IMR-90 (cell line): ENCODE results near the gene CASP8AP2.

Experiments used
- CEBPB ChIP-seq: IDR thresholded peaks from 2 replicates; pipeline ENCODE4 v1.6.1; 2012; ENCODE audit warnings: low read depth, low read length, improper control_type of control experiment
- CTCF ChIP-seq: conservative IDR thresholded peaks from 2 replicates; pipeline ENCODE4 v1.5.1; 2012; ENCODE audit warnings: mild to moderate bottlenecking, low read depth, low read length, improper control_type of control experiment
- FOS ChIP-seq: fragments of 150-350 bp; IDR thresholded peaks from 2 replicates; pipeline ENCODE4 v1.6.1; 2016; ENCODE audit warnings: low read depth, low read length
- POLR2A ChIP-seq: IDR thresholded peaks from 2 replicates; pipeline ENCODE4 v1.6.1; 2012; ENCODE audit warnings: mild to moderate bottlenecking, low read depth, low read length
- RAD21 ChIP-seq: IDR thresholded peaks from 2 replicates; pipeline ENCODE4 v1.6.1; 2012; ENCODE audit warnings: low read length, improper control_type of control experiment
- RCOR1 ChIP-seq: IDR thresholded peaks from 2 replicates; pipeline ENCODE4 v1.6.1; 2012; ENCODE audit warnings: mild to moderate bottlenecking, low read length, improper control_type of control experiment; ENCODE audit not compliant: insufficient replicate concordance
- SMC3 ChIP-seq: fragments of 150-350 bp; IDR thresholded peaks from 2 replicates; pipeline ENCODE4 v1.6.1; 2016; ENCODE audit warnings: low read depth, mild to moderate bottlenecking, antibody characterized with exemption, low read length, moderate library complexity
- USF2 ChIP-seq: fragments of 150-350 bp; IDR thresholded peaks from 2 replicates; pipeline ENCODE4 v1.6.1; 2017; ENCODE audit warnings: mild to moderate bottlenecking, antibody characterized with exemption, low read length, low read depth

GRCh38 chr6:89910902-89911240, 81.2 kb downstream of the CASP8AP2 start:
- TF ChIP-seq RCOR1 (no peak), CTCF (no peak), CEBPB (no peak), RAD21 (no peak), POLR2A (no peak), FOS (no peak), SMC3 (no peak), USF2 (no peak)
